Brain pericyte (primary cell): ENCODE measurements around the gene RAMP1.

Experiments used
- DNase-seq: peaks from one replicate; pipeline ENCODE4 v3.0.0-alpha.2; 2012; ENCODE audit warnings: low read depth, low spot score

Gene RAMP1

GRCh38 chr2:237876951-237877491 lies 17.6 kb downstream of the RAMP1 start:
- DNase-seq = no peak

GRCh38 chr2:237877576-237878307 lies 18.3 kb downstream of the RAMP1 start:
- DNase-seq = no peak

- no peak for DNase-seq
Observed at GRCh38 chr2:237878321-237879057, 19.1 kb downstream of the RAMP1 start.

GRCh38 chr2:237879058-237879430 lies 19.6 kb downstream of the RAMP1 start:
- DNase-seq = no peak

- no peak for DNase-seq
Observed at GRCh38 chr2:237879991-237880560, 20.7 kb downstream of the RAMP1 start.

GRCh38 chr2:237882510-237883481 lies 23.4 kb downstream of the RAMP1 start:
- no peak for DNase-seq

- DNase-seq = no peak
Observed at GRCh38 chr2:237883951-237884446, 24.6 kb downstream of the RAMP1 start.

- no peak for DNase-seq
Observed at GRCh38 chr2:237884681-237885080, 25.3 kb downstream of the RAMP1 start.

GRCh38 chr2:237885111-237885930 lies 25.9 kb downstream of the RAMP1 start:
- no peak for DNase-seq

GRCh38 chr2:237885931-237886684 lies 26.7 kb downstream of the RAMP1 start:
- no peak for DNase-seq

- DNase-seq = no peak
Observed at GRCh38 chr2:237886685-237887481, 27.5 kb downstream of the RAMP1 start.

GRCh38 chr2:237888389-237888788 lies 29.0 kb downstream of the RAMP1 start:
- DNase-seq = no peak

GRCh38 chr2:237889016-237889415 lies 29.6 kb downstream of the RAMP1 start:
- DNase-seq = no peak

- no peak for DNase-seq
Observed at GRCh38 chr2:237889811-237890210, 30.4 kb downstream of the RAMP1 start.

- no peak for DNase-seq
Observed at GRCh38 chr2:237892478-237892877, 33.1 kb downstream of the RAMP1 start.

GRCh38 chr2:237892984-237893595 lies 33.7 kb downstream of the RAMP1 start:
- no peak for DNase-seq

- no peak for DNase-seq
Observed at GRCh38 chr2:237894396-237894979, 35.1 kb downstream of the RAMP1 start.

GRCh38 chr2:237894986-237895543 lies 35.6 kb downstream of the RAMP1 start:
- DNase-seq = no peak
